GM18498 (cell line): ENCODE measurements around the gene PPP2R5A.
"Not testable (repeated sequence)": the region's sequence is repeated elsewhere in the genome, so short reads cannot be mapped to it uniquely, and the experiment has no call there.

Source experiments
- ATAC-seq: cut with Tn5 transposase; IDR thresholded peaks from one replicate; pipeline ENCODE4 v1.9.1; 2021; ENCODE audit warnings: mild to moderate bottlenecking, moderate library complexity; ENCODE audit not compliant: unreplicated experiment

The PPP2R5A gene

GRCh38 chr1:212267017-212267416 lies 18.2 kb upstream of the PPP2R5A start:
- no peak for ATAC-seq

- ATAC-seq: no peak
These were observed 17.8 kb upstream of the PPP2R5A start for GRCh38 chr1:212267460-212267859.

- no peak for ATAC-seq
These were observed 15.9 kb upstream of the PPP2R5A start for GRCh38 chr1:212269306-212269705.

DNA sequence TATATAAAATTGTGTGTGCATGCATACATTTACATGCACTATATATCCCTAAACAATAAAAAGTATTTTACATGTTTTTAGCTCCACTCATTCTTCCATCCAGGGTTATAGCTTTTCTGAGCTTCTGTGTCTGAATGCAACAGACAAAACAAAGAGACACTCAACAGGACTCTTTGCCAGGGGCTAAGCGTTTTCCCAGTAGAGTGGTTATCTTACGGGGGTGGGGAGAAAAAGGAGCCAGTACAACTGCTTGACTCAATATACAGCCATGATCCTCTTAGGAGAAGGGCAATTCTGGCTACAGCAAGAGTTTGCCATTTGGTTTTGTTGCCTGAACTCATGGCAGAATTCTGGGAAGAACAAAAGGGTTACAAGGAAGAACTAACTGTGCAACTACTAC lies 14.6 kb upstream of the PPP2R5A start:
- ATAC-seq: no peak

DNA sequence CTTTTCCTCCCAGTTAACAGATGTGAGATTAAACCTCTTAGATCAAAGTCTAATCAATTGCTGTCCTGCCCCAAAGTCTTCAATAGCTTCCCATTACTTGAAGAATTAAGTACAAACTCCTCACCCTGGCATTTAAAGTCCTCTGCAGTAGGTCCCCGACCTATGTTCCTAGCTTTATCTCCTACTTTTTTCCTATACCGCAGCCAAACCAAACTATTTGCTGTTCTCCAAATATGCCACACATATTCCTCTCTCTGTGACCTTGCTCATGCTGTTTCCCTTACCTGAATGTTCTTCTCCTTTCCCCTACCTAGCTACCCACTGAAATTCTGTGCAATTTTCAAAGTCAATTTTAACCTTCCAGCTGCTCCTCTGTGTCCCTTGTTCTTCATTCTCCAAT lies 14.0 kb upstream of the PPP2R5A start:
- no peak for ATAC-seq

DNA sequence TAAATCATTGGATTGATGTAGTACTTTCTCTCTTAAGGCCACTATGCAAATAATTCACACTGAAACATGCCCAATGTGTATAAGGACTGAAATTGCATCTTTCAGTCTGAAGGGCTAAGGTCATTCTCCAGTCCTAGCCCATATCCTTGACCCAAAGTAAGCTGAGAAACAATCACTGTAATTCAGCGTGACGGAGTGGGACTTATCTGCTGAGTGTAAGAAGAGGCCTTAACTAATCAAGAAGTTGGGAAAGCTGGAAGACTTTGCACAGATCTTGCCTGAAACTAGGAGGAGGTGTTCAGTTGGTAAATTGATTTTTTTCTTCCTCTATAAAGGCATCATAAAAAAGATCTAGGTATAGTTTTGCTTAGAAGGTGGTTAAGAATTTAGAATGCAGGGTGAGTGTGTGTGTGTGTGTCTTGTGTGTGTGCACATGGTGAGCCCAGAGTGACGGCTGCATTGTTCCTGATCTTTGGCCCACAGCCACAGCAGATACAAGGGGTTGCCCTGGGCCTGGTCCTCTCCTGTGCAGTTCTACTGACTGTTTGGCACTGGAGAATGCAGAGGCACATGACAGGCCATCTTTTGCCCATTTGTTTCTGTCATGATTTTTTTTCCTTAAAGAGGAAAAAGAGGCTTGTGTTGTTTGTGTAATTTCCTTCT lies 13.3 kb upstream of the PPP2R5A start:
- no peak for ATAC-seq

DNA sequence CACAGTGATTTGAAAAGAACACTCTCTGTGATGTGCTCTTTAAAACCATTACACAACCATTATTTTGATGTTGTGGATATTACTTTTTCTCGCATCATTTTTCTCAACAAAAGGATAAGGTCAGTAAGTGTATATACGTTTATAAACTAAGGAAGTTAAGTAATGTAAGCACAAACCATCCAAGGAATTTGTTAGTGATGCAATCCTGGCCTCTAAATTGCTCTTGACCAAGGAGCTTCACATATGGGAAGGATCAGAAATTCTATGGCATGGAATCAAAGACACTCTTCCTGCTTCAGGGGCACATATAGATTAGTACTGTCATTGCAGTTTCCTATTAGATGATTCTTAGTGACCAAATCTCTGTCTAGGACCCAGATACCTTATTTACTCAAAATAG lies 3.6 kb upstream of the PPP2R5A start:
- no peak for ATAC-seq

GRCh38 chr1:212283741-212284140 lies 1.5 kb upstream of the PPP2R5A start:
- no peak for ATAC-seq

DNA sequence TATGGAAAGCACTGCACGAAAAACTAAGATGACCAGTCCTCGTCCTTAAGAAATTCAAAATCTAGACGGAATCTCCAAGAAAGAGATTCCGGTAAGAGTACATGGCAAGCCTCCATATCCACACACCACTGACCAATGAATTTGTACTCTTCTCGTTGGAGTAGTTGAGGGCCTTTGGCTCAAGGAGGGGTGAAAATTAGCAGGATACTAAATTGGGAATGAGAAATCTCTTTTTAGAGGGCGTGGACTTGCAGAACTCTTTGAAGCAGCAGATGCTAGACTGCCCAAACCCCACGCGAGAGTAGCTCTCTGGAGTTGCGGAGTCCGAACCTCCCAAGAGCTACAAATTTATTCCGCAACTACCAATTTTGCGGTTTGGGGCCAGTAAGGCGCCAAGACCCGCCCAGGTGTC lies 872 bp upstream of the PPP2R5A start:
- ATAC-seq: no peak

DNA sequence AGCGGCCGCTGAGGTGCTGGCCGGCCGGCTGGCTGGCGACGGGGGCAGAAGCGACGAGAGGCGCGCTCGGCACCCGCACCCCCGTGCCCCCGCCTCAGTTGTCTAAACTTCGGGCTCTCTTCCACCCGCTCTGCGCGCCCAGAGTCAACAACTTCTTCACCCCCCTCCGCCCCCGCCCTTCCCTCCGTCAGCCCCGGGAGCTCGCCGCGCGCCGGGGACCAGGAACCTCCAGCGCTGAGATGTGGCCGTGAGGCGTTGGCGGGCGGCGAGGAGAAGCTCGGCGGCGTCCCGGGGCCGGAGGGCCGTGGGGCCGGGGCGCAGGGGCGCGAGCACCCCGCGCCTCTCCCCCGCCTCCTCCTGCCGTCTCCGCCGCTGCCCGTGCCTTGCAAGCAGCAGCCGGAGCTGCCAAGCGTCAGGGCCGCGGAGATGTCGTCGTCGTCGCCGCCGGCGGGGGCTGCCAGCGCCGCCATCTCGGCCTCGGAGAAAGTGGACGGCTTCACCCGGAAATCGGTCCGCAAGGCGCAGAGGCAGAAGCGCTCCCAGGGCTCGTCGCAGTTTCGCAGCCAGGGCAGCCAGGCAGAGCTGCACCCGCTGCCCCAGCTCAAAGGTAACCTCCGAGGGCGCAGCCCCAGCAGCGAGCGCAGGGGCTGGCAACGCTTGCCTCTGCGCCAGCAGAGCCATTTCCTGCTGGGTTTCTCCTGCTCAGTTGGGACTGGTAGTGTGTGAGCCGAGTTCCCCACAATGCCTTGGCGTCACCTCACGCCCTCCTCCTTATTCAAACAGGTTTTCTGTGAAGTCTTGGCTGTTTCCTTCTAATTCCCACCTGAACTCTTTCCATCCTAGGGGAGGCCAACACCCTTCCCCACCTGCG lies 710 bp downstream of the PPP2R5A start:
- ATAC-seq: peak; percentile 19

DNA sequence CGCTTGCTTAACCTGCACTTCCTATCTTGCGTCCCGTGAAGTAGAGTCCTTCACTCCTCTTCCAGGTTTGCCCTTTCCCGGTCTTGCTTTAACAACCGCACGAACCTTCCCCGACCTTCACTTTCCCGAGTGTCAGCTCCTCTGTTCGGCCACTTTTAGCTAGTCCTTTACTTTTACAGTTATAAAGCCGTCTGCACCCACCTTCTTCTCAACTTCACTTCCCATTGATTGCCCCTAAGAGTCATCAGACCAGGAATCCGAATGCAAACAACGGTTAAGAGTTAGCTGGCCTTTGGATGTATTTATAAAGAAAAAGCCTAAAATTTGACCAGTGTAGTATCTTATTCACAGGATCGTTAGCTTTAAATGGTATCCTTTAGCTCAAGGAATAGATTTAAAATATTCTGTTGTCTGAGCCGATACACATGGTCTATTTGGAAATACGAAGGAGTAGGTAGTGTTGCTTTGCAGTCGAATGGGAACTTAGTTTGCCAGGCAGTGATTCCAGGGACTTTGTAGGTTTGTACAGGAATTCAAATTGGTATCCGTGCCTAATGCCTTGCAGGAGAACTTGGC lies 1.4 kb downstream of the PPP2R5A start:
- no peak for ATAC-seq

DNA sequence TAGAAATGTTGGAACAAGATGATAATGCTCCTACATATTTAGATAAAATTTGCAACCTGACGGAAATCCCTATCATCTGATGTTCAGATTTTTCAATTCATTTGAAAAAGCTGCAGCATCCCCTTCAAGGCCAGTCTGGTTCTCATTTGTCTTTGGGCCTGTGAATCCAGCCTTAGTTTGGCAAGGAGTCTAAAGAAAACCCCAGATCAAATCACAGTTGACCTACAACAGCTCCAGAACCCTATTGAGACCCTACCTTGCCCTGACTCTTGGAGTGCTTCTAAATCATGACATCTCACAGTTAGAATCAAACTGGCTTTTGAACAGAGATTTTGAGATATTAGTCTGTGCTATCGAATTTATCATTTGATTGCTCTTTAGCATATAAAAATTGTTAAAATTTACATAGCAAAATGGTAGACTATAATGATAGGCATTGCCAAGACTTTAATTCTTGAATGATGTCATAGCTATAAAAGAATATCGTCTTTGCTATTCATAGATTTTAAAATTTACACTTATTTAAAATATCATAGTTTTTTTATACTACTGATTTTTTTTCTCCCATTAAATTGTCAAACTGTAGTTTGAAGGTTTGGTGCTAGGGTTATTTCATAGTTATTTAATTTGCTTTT lies 2.2 kb downstream of the PPP2R5A start:
- no peak for ATAC-seq

DNA sequence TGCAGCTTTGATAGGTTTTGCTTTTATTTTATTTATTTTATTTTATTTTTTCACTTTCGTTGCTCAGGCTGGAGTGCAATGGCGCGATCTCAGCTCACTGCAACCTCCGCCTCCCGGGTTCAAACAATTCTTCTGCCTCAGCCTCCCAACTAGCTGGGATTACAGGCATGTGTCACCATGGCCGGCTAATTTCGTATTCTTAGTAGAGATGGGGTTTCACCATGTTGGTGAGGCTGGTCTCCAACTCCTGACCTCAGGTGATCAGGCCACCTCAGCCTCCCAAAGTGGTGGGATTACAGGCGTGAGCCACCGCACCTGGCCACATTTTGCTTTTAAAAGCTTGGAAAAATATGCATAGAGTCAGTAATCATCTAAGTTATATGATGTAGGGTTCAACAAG lies 2.8 kb downstream of the PPP2R5A start:
- not testable (repeated sequence) for ATAC-seq

DNA sequence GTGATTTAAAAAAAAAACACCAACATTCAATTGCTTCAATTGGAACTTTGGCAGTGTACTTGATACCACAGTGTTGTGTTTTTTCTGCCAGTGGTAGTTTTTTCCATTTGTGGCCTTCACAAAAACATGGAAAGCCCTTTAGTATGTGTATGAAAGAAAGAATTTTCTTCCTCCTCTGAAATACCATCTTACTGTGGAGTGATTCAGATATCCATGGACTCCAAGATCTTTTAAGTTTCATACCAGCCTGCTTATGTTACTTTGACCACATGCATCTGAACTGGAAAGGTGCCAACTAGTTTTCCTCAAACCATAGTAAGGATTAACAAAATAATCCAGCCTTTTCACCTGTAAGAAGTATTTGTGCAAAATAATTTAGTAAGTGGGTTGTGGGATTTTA lies 3.4 kb downstream of the PPP2R5A start:
- no peak for ATAC-seq

GRCh38 chr1:212289262-212290077 lies 4.3 kb downstream of the PPP2R5A start:
- no peak for ATAC-seq

DNA sequence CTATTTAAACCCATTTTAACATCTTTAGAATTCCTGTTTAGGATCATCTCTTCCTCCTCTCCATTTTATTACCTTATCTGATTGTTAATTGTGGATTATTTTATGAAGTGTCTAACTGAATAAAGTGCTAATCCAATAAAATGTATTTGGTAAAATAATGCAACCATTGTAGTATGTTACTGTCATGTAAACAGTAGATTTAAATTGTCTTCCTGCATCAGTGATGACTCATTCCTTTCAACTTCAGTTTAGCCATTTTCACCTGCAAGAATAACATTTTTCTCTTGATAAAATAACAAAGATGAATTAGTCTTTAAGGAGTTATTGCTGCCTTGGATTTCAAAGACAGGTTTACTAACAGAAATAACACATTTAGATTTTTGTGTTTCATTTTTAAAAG lies 5.4 kb downstream of the PPP2R5A start:
- no peak for ATAC-seq

DNA sequence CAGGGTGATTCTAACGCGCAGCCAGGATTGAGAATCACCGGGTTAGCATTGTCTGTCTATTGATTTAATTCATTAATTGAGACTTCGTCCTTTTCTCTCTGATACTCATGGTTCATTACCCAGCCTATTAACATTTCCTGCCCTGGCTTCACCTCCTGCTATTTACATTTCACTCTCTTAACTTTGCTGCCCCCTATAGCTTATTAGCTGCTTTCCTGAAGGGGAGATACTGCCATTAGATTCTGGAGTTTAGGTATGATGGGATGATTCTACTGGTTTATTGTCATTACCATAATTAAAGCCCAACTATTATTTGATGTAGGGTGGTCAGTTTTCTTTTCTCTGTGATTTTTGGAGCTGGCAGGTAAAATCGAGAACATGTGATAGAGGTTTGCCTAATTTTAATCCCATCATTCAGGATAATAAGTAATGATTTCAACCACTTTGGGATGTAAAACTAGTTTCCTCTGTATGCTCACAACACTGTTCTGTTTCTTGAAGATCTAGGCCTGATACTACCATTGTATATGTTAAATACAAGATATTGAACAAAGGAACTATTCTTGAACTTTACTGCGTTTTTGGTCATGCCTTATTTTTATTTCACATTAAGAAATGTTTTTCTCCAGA lies 6.4 kb downstream of the PPP2R5A start:
- peak; percentile 69 for ATAC-seq

GRCh38 chr1:212292250-212293105 lies 7.3 kb downstream of the PPP2R5A start:
- no peak for ATAC-seq

DNA sequence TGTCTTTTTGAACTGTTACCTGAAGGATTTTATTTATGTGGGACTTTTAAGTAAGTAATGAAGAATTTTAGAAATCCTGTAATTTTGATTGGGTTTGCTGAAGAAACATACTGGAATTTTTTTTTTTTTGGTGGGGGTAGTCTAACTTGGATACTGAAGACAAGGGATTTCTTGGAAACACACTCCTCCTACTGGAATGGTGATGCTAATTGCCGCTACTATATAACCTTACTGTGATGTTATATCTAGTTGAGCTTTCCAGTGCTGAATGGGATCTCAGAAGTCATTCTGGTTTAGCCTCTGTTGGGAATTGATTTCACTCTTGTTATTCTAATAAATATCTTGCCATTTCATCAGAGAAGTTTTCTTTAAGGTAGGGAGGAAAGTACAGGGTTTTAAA lies 8.4 kb downstream of the PPP2R5A start:
- no peak for ATAC-seq
